Activated CD4-positive, CD25-positive, alpha-beta regulatory T cell (primary cell): ENCODE results near the gene EEFSEC.

Experiments
- DNase-seq, 4 experiments: peaks; one replicate each; lab custom pipeline; 2025; lab: John Stamatoyannopoulos, UW

Gene EEFSEC

DNA sequence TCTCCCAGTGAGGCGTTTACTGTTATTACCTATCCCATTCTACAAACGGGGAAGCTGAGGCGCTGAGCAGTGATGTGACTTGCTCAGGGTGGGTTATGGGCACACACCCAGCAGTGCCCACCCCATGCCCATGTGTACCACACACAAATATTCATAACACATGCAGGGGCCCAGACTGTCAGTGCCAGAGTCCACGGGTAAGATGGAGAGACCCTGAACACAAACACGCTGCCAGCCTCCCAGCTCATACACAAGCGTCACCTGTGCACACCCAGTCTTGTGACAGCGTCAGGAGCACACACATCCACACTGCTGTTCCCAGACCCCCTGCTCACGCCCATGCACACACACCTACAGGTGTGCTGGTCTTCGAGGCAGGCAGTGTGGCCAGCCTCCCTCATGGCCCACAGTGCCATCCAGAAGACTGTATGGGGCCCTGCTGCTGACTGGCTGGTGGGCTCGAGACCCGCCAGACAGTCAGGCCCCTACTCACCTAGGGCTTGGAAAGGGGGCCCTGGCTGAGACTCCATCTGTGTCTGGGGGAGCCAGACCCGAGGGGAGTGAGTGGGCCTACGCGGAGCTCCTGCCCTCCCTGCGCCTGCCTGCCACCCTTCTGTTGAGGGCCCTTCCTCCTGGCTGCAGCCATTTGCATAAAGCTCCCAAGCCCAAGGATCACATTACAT, 274.0 kb downstream of the EEFSEC start:
- no peak for DNase-seq

DNA sequence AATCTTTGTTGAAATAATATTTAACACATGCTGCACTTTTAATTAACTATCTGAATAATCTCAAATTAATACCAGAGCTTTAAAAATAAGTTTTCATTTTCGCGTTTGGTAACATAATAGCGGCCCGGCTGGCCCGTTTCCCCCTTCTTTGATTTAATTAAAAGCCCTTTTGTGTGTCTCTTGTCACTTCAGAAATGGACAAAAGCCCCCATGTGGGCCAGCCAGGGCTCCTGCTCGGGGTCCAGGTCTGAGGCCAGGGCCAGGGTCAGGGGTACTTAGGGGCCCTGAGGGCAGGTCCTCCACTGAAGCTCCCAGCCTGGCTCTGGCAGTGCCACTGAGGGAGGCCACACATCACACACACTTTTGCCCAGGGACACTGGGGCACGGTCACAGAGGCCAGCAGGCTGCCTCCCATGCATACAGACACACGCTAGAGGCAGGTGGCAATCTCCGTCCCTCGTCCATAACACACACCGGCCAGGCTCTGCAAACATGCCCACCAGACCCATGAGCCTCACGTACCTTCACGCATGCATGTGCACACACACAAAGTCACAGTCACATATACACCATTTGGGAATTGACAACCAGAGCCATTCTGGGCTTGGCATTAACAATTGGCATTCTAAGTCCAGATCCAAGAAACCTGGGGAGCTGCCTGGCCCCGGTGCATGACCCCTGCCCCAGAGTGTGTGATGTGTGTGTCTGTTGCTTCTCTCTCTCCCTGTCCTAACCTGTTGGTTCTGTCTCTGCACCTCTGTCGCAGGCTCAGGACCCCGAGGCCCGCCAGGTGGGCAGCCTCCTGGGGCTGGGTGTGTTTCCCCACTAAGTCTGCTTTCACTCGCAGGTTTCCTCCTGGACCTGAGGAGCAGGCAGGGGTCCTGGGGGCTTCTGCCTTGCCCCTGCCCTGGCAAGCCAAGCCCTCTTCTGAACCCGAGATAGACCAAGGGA, 274.9 kb downstream of the EEFSEC start:
- no peak for DNase-seq

DNA sequence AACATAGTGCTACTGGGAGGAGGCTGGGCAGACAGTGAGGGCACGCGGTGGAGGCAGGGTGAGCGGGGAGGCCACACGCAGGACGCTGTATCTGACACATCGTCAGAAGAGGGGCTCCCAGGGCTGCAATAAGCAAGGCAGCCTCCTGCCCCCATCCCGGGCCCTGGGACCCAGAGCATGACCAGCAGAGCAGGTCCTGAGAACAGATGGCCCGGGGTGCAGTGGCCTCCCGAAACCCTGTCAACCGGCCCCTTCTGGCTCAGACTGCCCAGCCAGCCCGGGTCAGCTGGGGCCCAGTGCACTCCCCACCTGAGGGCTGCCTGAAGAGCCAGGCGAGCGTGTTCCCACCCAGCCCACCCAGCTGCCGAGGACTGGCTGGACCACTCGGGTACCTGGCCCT, 276.0 kb downstream of the EEFSEC start:
- no peak for DNase-seq

DNA sequence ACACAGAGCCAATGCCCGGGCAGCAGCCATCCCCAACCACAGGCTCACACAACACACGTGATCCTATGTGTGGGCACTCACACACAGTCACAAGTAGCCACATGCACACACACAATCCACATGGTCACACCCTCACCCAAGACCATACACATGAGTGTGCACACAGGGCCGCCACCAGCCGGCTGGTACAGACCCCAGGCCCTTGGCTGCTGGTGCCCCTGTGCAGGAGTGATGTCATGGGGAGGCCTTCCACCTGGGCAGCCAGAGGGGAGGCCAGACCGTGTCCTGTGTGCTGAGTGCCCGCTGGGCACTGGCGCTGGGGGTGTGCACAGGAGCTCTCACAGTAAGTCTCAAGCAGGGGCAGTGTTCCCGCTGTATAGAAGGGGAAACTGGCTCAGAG, 276.5 kb downstream of the EEFSEC start:
- DNase-seq, result no peak

DNA sequence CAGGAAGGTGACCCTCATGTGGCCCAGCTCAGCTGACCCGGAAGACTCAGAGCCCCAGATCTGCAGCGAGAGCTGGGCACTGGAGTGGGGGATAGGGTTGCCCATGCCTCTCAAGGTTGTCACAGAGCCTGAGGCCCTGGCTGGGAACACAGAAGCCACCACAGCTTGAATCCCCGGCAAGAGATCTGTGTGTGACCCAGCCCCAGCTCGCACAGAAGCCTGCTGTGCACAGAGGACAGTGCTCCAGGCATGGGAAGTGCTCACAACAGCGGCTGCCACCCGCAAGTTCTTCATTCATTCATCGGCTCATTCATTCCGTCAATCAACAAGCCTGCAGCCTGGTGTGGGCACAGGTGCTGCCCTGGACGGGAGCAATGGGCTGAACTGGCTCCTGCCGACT, 277.0 kb downstream of the EEFSEC start:
- no peak for DNase-seq

DNA sequence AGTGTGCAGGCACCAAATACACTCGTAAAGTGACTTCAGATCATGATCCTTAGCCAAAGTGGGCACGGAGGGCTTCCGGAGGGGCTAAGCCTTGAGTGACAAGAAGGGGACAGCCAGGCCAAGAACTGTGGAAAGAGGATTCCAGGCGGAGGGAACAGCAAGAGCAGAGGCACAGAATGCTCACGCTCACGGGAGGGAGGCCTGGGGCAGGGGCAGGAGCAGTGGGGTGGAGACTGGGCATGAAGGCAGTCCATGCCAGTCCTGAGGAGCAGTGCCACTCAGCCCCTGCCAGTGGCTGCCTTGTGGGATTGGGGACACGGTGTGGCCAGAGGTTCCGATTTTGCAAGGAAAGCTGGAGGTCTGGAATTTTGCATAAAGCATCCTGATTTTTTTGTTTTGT, 277.4 kb downstream of the EEFSEC start:
- DNase-seq, result no peak

DNA sequence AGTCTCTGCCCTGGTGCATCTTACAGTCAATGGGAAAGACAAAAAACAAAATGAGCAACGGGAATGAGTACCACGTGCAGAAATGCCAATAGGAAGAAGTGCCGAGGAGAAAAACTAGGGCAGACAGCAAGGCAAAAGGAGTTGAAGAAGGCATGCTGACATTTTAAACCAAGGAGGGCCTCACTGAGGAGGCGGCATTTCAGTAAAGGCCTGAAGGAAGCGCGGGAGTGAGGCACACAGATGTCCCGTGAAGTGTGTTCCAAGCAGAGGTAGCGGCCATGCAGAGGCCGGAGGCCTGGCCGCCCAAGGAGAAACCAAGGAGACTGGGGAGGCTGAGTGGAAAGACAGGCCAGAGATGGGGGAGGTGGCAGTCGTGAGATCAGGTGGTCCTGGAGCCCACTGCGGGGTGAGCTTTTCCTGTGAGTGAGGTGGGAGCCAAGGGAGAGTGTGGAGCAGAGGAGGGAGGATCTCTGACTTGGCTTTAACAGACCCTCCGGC, 278.6 kb downstream of the EEFSEC start:
- DNase-seq, result no peak

DNA sequence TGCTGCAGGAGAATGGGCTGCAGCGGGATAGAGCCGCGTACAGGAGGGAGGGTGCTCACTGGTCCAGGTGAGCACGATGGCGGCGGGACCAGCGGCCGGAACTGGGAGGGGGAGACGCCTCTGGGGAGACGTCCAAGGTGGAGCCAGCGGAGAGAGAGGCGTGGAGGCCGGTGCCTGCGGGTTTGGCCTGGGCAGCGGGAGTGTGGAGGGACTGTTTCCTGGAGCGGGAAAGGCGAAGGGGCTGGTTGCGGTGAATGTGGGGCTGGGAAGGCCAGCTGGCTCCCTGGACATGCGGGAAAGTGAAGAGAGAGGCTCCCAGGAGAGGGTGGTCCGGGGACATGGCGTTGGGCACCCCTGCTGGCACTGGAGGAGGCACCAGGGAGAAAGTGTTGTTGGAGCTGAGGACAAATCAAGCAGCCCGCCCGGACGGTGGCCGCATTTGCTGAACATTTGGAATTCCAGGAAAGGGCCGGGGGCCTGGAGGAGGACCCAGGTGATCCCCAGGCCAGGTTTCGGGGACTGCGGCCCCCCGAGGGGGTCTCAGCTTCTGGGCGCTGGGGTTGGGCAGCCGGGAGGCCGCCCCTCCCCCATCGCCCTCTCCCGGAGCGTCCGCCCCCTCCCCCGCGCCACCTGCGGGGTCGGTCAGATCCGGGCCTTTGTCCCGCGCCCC, 279.2 kb downstream of the EEFSEC start:
- DNase-seq, result no peak

GRCh38 chr3:128432971-128433836, 279.9 kb downstream of the EEFSEC start:
- DNase-seq, result no peak

- no peak for DNase-seq
Measured at GRCh38 chr3:128433837-128434165, 280.5 kb downstream of the EEFSEC start.

DNA sequence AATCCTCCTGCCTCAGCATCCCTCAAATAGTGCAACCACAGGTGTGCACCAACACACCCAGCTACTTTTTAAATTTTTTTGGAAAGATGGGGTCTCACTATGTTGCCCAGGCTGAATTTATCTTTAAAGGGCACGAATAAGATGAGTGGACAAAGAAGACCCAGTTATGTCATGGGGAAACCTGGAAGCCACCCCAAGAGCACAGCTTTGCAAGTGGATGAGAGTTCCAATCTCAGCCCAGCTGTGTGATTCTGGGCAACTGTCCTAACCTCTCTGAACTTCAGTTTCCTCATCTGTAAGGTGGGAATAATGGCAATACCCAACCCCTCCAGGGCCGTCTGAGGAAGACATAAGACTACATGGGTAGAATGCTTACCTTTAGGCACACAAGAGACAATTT, 281.2 kb downstream of the EEFSEC start:
- DNase-seq, result no peak

GRCh38 chr3:128435058-128435457, 281.8 kb downstream of the EEFSEC start:
- no peak for DNase-seq

- no peak for DNase-seq
Measured at GRCh38 chr3:128435561-128435960, 282.3 kb downstream of the EEFSEC start.

DNA sequence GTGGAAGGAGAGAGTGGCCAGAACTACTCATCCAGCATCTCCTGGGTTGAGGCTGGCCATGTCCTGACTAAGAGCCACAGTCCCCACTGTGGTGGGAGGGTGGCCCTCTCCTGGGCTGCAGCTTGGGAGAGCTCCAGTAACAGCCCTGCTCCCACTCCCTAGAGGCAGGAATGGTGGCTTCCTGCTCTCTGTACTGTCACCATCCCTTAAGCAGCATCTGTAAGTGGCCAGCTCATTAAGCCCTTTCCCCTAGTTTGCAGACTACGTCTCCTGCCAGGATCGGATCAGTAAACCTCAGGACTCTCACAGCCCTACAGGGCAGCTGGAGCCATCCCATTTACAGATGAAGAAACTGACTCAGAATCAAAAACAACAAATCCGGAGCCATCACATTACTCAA, 282.9 kb downstream of the EEFSEC start:
- DNase-seq, result no peak

GRCh38 chr3:128438488-128439072, 285.3 kb downstream of the EEFSEC start:
- no peak for DNase-seq

GRCh38 chr3:128439226-128439625, 285.9 kb downstream of the EEFSEC start:
- DNase-seq, result no peak

DNA sequence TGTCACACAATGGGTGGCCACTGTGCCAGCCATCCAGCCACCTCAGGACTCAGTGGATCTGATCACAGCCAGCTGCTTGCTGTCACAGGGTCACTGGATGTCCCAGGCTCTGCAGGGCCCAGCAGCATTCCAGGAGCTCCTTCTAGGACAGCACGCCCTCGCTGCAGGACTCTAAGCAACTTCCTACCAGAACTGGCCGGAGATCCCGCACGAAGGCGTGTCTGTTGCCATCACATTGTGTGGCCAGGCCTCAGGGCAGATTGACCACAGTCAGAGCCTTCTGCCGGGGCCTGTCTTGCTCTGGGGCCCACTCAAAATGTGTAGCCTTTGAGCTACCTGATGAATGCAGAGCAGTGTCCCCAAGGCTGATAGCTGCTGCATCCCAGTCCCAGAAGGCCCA, 288.8 kb downstream of the EEFSEC start:
- DNase-seq, result no peak

- no peak for DNase-seq
Measured at GRCh38 chr3:128442949-128443348, 289.7 kb downstream of the EEFSEC start.

- DNase-seq, result no peak
Measured at GRCh38 chr3:128443771-128444170, 290.5 kb downstream of the EEFSEC start.

GRCh38 chr3:128445357-128445756, 292.1 kb downstream of the EEFSEC start:
- DNase-seq, result no peak

DNA sequence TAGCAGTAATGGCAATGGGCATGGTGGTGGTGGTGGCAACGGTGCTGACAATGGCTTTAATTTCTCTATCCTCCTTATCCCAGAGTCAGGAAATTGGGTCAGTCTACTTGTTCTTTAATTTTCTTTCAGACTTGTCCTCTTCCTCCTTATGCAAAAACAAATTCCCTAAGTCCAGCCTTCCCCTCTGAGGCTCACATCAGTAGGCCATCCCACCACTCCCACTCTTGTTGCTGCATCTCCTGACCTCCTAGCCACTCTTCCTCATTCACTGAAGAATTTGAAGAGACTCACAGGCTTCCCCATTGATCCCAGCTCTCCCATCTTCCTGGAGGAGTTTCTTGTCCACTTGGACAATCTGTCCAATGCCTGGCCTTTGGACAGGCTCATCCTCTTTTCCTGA, 293.5 kb downstream of the EEFSEC start:
- DNase-seq, result no peak
